ENCODE measurements around the gene CACNA1G.

Gene CACNA1G

DNA sequence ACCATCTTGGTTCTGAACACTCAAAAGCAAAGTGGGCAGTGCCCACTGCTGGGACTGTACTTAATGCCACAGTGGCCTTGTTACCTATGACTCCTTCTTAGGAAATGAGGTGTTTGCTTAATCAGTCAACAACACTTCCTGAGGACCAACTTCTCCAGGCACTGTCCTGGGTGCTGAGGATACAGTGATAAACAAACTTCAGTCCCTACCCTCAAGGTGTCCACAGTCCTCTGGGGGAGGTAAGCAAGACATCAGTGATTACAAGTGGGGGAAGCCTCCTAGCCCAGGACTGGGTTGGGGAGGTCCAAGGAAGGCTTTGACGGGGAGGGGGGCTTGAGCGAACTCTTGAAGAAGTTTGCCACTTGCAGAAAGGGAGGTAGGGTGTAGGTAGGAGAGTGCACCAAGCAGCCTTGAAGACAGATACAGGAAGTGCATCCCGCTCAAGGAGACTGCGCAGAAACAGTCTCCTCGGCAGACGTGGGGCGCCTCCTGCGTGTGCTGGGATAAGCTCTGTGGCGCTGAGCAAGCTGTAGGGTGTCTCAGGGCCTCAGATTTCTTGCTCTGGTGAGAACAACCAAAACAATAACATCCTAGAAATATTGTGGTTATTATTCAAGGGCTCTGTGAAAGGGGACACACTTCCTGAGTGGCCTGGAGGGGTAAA lies 71.5 kb downstream of the CACNA1G start:
- H3K36me3 ChIP-seq = no peaks in the 10 kb centered on the region
- H3K4me2 ChIP-seq = 0 out of 22 replicates have a peak overlapping the region, but pooled peaks of 2 of the 11 experiments have one; percentile 15 to 26
- H3K27ac ChIP-seq = no peak overlapping the region
- H3K4me1 ChIP-seq = peaks cover 13 to 31% (median 20%) of the 10 kb centered on the region in 10 experiments
- H3K9ac ChIP-seq = no peak overlapping the region
- peaks cover 0 to 32% (median 8%) of the 10 kb centered on the region in 11 experiments; a peak in 7 of 22 replicates for H4K20me1 ChIP-seq
- H3K4me3 ChIP-seq = no peak overlapping the region
- TF ChIP-seq Cebpa-rat (IDR thresholded peaks at IDR 0.05) = no peak
- H3K9me3 ChIP-seq (replicated peaks in 1 of 11) = no peaks in the 10 kb centered on the region
- H3K27me3 ChIP-seq = peaks cover 57 to 68% (median 62%) of the 10 kb centered on the region in 11 experiments

GRCh38 chr17:50632637-50633036 lies 72.1 kb downstream of the CACNA1G start:
- H3K27ac ChIP-seq = no peak overlapping the region
- H3K36me3 ChIP-seq = no peaks in the 10 kb centered on the region
- H3K4me3 ChIP-seq = no peak overlapping the region
- H3K9me3 ChIP-seq (replicated peaks in 1 of 11) = no peaks in the 10 kb centered on the region
- peaks cover 16 to 34% (median 19%) of the 10 kb centered on the region in 10 experiments for H3K4me1 ChIP-seq
- no peak for TF ChIP-seq Cebpa-rat (IDR thresholded peaks at IDR 0.05)
- H4K20me1 ChIP-seq = peaks cover 0 to 32% (median 8%) of the 10 kb centered on the region in 11 experiments; a peak in 7 of 22 replicates
- no peak overlapping the region for H3K4me2 ChIP-seq
- no peak overlapping the region for H3K9ac ChIP-seq
- peaks cover 62 to 72% (median 68%) of the 10 kb centered on the region in 11 experiments for H3K27me3 ChIP-seq

DNA sequence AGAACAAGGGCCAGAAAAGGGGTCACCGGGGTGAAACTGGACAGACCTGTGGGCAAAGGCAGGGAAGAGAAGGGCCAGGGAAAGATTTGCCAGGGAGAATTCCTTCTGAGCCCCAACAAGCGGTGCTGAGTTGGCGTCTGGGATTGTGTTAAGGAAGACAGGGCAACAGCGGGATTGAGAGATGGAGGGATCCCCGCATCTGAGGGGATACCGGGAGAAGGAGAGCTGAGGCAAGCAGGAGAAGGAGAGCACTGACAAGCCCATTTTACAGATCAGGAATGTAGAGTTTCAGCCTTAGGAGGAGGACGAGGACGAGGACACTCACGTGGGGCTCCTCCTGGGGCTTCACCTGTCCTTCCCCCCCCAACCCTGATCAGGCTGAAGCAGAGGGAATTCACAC lies 73.2 kb downstream of the CACNA1G start:
- Histone ChIP-seq H3K4me3 (no peak overlapping the region), H3K4me2 (no peak overlapping the region), H4K20me1 (peaks cover 0 to 33% (median 8%) of the 10 kb centered on the region in 11 experiments; a peak in 7 of 22 replicates), H3K9ac (no peak overlapping the region), H3K27ac (no peak overlapping the region), H3K9me3 (replicated peaks in 1 of 11) (no peaks in the 10 kb centered on the region), H3K36me3 (no peaks in the 10 kb centered on the region), H3K27me3 (peaks cover 55 to 79% (median 73%) of the 10 kb centered on the region in 11 experiments), H3K4me1 (peaks cover 16 to 34% (median 18%) of the 10 kb centered on the region in 10 experiments)
- TF ChIP-seq Cebpa-rat (IDR thresholded peaks at IDR 0.05) = no peak

- TF ChIP-seq Cebpa-rat (IDR thresholded peaks at IDR 0.05) = no peak
- Histone ChIP-seq H3K36me3 (no peaks in the 10 kb centered on the region), H3K27me3 (peaks cover 55 to 79% (median 73%) of the 10 kb centered on the region in 11 experiments), H3K4me1 (peaks cover 23 to 41% (median 25%) of the 10 kb centered on the region in 10 experiments), H3K4me2 (peak within 1 kb of the TSS in 5 of 11 experiments; percentile 5 to 62 (median 44); a peak in 8 of 22 replicates), H3K9me3 (replicated peaks in 1 of 11) (no peaks in the 10 kb centered on the region), H3K4me3 (0 out of 20 replicates have a peak within 1 kb of the TSS, but pooled peaks of 1 of the 10 experiments have one; percentile 16), H4K20me1 (peaks cover 0 to 40% (median 8%) of the 10 kb centered on the region in 11 experiments; a peak in 7 of 22 replicates), H3K9ac (no peak within 1 kb of the TSS), H3K27ac (no peak within 1 kb of the TSS)
Observed at GRCh38 chr17:50634224-50634914, 73.9 kb downstream of the CACNA1G start, which contains the start of gene ABCC3. Gene ABCC3, plus strand, starts transcription at chr17:50634881. Its CDS starts 56 bp downstream, at chr17:50634937.

DNA sequence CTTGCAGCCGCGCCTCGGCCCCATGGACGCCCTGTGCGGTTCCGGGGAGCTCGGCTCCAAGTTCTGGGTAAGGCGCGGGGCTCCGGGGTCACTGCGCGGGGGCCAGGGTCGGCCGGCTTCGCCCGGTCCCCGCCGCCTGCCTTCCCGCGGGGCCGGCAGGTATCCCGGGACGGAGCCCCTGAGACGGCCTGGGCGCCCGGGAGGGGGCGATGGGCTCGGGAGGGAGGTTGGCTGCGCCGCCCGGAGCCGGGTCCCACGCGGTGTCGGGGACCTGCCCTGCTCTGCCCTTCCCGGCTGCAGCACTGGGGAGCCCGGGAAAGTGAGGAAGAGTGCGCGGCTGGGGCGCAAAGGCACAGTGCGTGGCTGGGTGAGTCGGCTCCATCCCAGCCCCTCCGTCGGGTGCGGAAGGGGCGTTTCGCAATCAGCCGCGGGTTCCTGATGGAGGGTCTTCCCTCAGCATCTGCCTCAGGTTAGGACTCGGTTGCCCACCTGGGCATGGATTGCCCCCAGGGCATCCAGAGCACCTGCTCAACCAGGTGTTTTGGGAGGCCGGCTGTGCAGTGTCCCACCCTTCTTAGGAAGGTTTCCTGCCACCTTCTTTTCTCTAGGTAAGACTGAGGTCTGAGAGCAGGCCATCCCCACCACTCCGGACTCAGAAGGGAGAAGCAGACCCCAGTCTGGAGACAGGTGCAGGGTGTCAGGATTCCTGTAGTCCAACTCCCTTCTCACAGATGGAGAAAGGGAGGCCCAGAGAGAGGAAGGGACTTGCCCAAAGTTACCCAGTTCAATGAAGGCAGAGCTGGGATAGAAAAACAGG lies 74.6 kb downstream of the CACNA1G start:
- H3K27ac ChIP-seq = no peak overlapping the region
- no peak overlapping the region for H3K9ac ChIP-seq
- H3K36me3 ChIP-seq = no peaks in the 10 kb centered on the region
- 0 out of 20 replicates have a peak overlapping the region, but pooled peaks of 1 of the 10 experiments have one; percentile 16 for H3K4me3 ChIP-seq
- H3K27me3 ChIP-seq = peaks cover 55 to 79% (median 73%) of the 10 kb centered on the region in 11 experiments
- TF ChIP-seq Cebpa-rat (IDR thresholded peaks at IDR 0.05) = peak in 1 of 11 experiments; percentile 33; a peak in 1 of 22 replicates
- H3K4me2 ChIP-seq = peak overlapping the region in 5 of 11 experiments; percentile 5 to 62 (median 44); a peak in 8 of 22 replicates
- H4K20me1 ChIP-seq = peaks cover 0 to 40% (median 8%) of the 10 kb centered on the region in 11 experiments; a peak in 7 of 22 replicates
- H3K4me1 ChIP-seq = peaks cover 30 to 49% (median 33%) of the 10 kb centered on the region in 10 experiments
- H3K9me3 ChIP-seq (replicated peaks in 1 of 11) = no peaks in the 10 kb centered on the region

DNA sequence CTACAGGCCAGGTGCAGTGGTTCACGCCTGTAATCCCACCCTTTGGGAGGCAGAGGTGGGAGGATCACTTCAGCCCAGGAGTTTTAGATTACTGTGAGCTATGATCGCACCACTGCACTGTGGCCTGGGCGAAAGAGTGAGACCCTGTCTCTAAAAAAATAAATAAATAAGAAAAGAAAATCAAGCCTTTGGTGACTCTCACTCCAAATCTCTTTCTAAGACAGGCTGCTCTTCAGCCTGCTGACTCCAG lies 75.1 kb downstream of the CACNA1G start:
- H3K27ac ChIP-seq = no peak overlapping the region
- H4K20me1 ChIP-seq = peaks cover 0 to 40% (median 8%) of the 10 kb centered on the region in 11 experiments; a peak in 7 of 22 replicates
- peaks cover 35 to 54% (median 38%) of the 10 kb centered on the region in 10 experiments for H3K4me1 ChIP-seq
- no peak overlapping the region for H3K4me3 ChIP-seq
- H3K4me2 ChIP-seq = no peak overlapping the region
- H3K27me3 ChIP-seq = peaks cover 55 to 79% (median 73%) of the 10 kb centered on the region in 11 experiments
- H3K36me3 ChIP-seq = no peaks in the 10 kb centered on the region
- no peak for TF ChIP-seq Cebpa-rat (IDR thresholded peaks at IDR 0.05)
- no peak overlapping the region for H3K9ac ChIP-seq
- H3K9me3 ChIP-seq (replicated peaks in 1 of 11) = no peaks in the 10 kb centered on the region

DNA sequence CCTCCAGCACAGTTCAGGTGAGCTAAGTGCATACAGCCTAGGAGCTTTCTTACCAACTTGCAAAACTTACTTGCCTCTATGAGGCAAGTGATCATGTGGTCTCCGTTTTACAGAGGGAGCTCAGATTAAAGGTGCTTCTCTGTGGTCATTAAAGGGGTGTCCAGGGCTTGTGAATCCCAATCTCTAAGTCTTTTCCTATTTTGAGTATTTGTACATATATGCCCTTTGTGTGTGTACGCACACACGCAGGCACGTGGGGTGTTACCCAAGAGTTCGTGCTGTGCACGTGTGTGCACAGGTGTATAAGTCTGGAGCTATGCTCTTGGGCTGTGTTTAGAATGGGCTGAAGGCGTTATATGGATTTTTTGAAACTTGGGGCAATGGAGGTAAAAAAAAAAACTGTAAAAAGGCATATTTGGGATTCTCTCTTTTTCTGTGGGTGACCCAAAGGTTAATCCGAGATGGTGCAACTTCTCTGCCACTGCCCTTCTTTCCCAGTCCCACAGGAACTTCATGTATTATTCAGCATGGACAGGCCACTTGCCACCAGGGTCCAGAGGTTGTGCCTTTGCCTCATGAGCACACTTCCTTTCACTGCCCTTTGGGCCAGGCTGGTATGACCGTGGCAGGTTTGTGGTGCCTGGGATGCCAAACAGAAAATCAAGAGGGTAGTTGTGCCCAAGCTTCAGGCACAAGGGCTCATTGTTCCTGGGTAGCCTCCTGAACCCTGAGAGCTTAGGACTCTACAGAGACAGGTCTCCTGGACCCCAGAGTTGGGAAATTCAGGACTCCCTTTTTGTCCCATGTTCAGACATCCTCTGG lies 75.7 kb downstream of the CACNA1G start:
- no peak overlapping the region for H3K4me2 ChIP-seq
- no peak overlapping the region for H3K27ac ChIP-seq
- H3K9ac ChIP-seq = no peak overlapping the region
- no peaks in the 10 kb centered on the region for H3K9me3 ChIP-seq (replicated peaks in 1 of 11)
- peaks cover 54 to 75% (median 71%) of the 10 kb centered on the region in 11 experiments for H3K27me3 ChIP-seq
- H4K20me1 ChIP-seq = peaks cover 0 to 40% (median 8%) of the 10 kb centered on the region in 11 experiments; a peak in 7 of 22 replicates
- peaks cover 41 to 57% (median 43%) of the 10 kb centered on the region in 10 experiments for H3K4me1 ChIP-seq
- no peak overlapping the region for H3K4me3 ChIP-seq
- no peak for TF ChIP-seq Cebpa-rat (IDR thresholded peaks at IDR 0.05)
- no peaks in the 10 kb centered on the region for H3K36me3 ChIP-seq

DNA sequence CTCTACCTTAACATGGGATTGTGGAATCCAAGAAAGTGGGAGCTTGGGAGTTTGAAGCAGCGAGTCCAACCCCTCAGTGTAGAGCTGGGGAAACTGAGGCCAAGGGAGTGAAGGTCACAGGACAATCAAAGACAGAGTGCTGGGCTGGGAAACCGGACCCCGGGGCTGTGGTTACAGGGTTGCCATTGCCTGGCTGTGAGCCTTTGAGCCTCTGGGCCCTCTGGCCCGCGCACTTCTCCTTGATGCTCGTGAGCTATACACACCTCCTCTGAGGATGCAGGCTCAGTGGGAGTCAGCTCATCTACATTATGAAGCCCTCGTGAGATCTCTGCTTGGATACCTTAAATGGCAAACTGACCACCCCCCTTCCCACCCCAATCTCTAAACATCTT lies 76.3 kb downstream of the CACNA1G start:
- Histone ChIP-seq H4K20me1 (peaks cover 0 to 36% (median 8%) of the 10 kb centered on the region in 11 experiments; a peak in 7 of 22 replicates), H3K4me1 (peaks cover 43 to 58% (median 48%) of the 10 kb centered on the region in 10 experiments), H3K9ac (no peak overlapping the region), H3K27ac (no peak overlapping the region), H3K27me3 (peaks cover 50 to 69% (median 65%) of the 10 kb centered on the region in 11 experiments), H3K4me2 (peak overlapping the region in 7 of 11 experiments; percentile 45 to 89 (median 78); a peak in 9 of 22 replicates), H3K36me3 (no peaks in the 10 kb centered on the region), H3K9me3 (replicated peaks in 1 of 11) (no peaks in the 10 kb centered on the region), H3K4me3 (no peak overlapping the region)
- TF ChIP-seq Cebpa-rat (IDR thresholded peaks at IDR 0.05) = no peak

Measured in BLaER1 treated with 17β-estradiol and CSF1 and Interleukin-3, amounts not matched to agents 10 nM and 100 nM (cell line).